Tibial nerve (tissue), 3 donors: ENCODE measurements around the gene KRTAP16-1.

Experiments used
- CTCF ChIP-seq, 5 experiments: fragments of 200-600 bp in 3 of 5; fragments of 450-650 bp in 2 of 5; sonication (generic) in 3 of 5; IDR thresholded peaks; one replicate each; pipeline ENCODE4 v1.5.1; 2016 to 2019; ENCODE audit warnings: antibody characterized with exemption in 5 of 5, mild to moderate bottlenecking in 3 of 5, moderate library complexity in 2 of 5
- POLR2A ChIP-seq, 2 donors: fragments of 450-650 bp; IDR thresholded peaks; one replicate each; pipeline ENCODE4 v1.6.1; 2017; ENCODE audit warnings: antibody characterized with exemption in 2 of 2, mild to moderate bottlenecking in 2 of 2, moderate library complexity in 2 of 2

- TF ChIP-seq POLR2A (IDR thresholded peaks at IDR 0.05), result no peak
- no peak for TF ChIP-seq CTCF (IDR thresholded peaks at IDR 0.05)
These were observed 1.5 kb downstream of the KRTAP16-1 start for GRCh38 chr17:41307647-41308046.
